ENCODE results near the gene NAXD.
A peak's percentile ranks its signal among the peaks of the same experiment; 100 is the strongest.

The NAXD gene

GRCh38 chr13:110676595-110677587 is 61.5 kb downstream of the NAXD start:
- Histone ChIP-seq H3K27me3 (replicated peaks; ENCODE audit: insufficient read depth, low read length) (no peaks in the 10 kb centered on the region), H3K4me1 (ENCODE audit: low read length) (0 out of 2 replicates have a peak, but pooled peaks cover 5% of the 10 kb centered on the region), H3F3A (ENCODE audit: insufficient read depth, low read length) (peaks cover 4% of the 10 kb centered on the region; the same call in 1 of the 2 replicates), H3K4me3 (ENCODE audit: low read length) (0 out of 2 replicates have a peak overlapping the region, but pooled peaks have one; percentile 8), H3K36me3 (replicated peaks; ENCODE audit: insufficient read depth, low read length) (no peaks in the 10 kb centered on the region), H3K9ac (ENCODE audit: low read length) (peak overlapping the region; percentile 35; the same call in 1 of the 2 replicates), H3K4me2 (ENCODE audit: low read depth, low read length) (peak overlapping the region; percentile 32; the same call in 1 of the 2 replicates), H3K9me3 (replicated peaks; ENCODE audit: insufficient read depth, low read length) (no peaks in the 10 kb centered on the region), H3K9me2 (replicated peaks; ENCODE audit: insufficient read depth, low read length) (no peaks in the 10 kb centered on the region), H3K79me2 (ENCODE audit: low read length) (no peaks in the 10 kb centered on the region), H4K20me1 (ENCODE audit: insufficient read depth, low read length) (no peaks in the 10 kb centered on the region), H3K27ac (ENCODE audit: low read length) (peak overlapping the region; percentile 86), H2AFZ (ENCODE audit: low read length) (no peak overlapping the region)
- TF ChIP-seq CTCF (IDR thresholded peaks at IDR 0.05; ENCODE audit: low read length) (no peak), EZH2 (optimal IDR thresholded peaks at IDR 0.05; ENCODE audit: low read depth, low read length) (no peak), EZH2phosphoT487 (IDR thresholded peaks at IDR 0.05; ENCODE audit: low read length) (no peak)
- DNase-seq = peak; percentile 19

GRCh38 chr13:110677731-110678545 is 62.6 kb downstream of the NAXD start:
- peaks cover 4% of the 10 kb centered on the region; the same call in 1 of the 2 replicates for H3F3A ChIP-seq (ENCODE audit: insufficient read depth, low read length)
- H3K4me1 ChIP-seq (ENCODE audit: low read length) = 0 out of 2 replicates have a peak, but pooled peaks cover 5% of the 10 kb centered on the region
- H3K36me3 ChIP-seq (replicated peaks; ENCODE audit: insufficient read depth, low read length) = no peaks in the 10 kb centered on the region
- no peaks in the 10 kb centered on the region for H3K79me2 ChIP-seq (ENCODE audit: low read length)
- no peak for DNase-seq
- TF ChIP-seq EZH2phosphoT487 (IDR thresholded peaks at IDR 0.05; ENCODE audit: low read length) (no peak), CTCF (IDR thresholded peaks at IDR 0.05; ENCODE audit: low read length) (no peak), EZH2 (optimal IDR thresholded peaks at IDR 0.05; ENCODE audit: low read depth, low read length) (no peak)
- H3K4me2 ChIP-seq (ENCODE audit: low read depth, low read length) = no peak overlapping the region
- no peaks in the 10 kb centered on the region for H3K27me3 ChIP-seq (replicated peaks; ENCODE audit: insufficient read depth, low read length)
- no peak overlapping the region for H3K4me3 ChIP-seq (ENCODE audit: low read length)
- H3K9me2 ChIP-seq (replicated peaks; ENCODE audit: insufficient read depth, low read length) = no peaks in the 10 kb centered on the region
- H3K9ac ChIP-seq (ENCODE audit: low read length) = no peak overlapping the region
- no peaks in the 10 kb centered on the region for H3K9me3 ChIP-seq (replicated peaks; ENCODE audit: insufficient read depth, low read length)
- no peaks in the 10 kb centered on the region for H4K20me1 ChIP-seq (ENCODE audit: insufficient read depth, low read length)
- no peak overlapping the region for H3K27ac ChIP-seq (ENCODE audit: low read length)
- no peak overlapping the region for H2AFZ ChIP-seq (ENCODE audit: low read length)

GRCh38 chr13:110680852-110681251 is 65.5 kb downstream of the NAXD start:
- no peaks in the 10 kb centered on the region for H3K9me3 ChIP-seq (replicated peaks; ENCODE audit: insufficient read depth, low read length)
- peak; percentile 41 for DNase-seq

More at GRCh38 chr13:110680852-110681251, 65.5 kb downstream of the NAXD start:
- 0 out of 2 replicates have a peak, but pooled peaks cover 5% of the 10 kb centered on the region for H3K4me1 ChIP-seq (ENCODE audit: low read length)
- no peaks in the 10 kb centered on the region for H4K20me1 ChIP-seq (ENCODE audit: insufficient read depth, low read length)
- TF ChIP-seq CTCF (IDR thresholded peaks at IDR 0.05; ENCODE audit: low read length) (peak; percentile 30), EZH2 (optimal IDR thresholded peaks at IDR 0.05; ENCODE audit: low read depth, low read length) (no peak)
- no peaks in the 10 kb centered on the region for H3K27me3 ChIP-seq (replicated peaks; ENCODE audit: insufficient read depth, low read length)
- no peak overlapping the region for H2AFZ ChIP-seq (ENCODE audit: low read length)
- no peak overlapping the region for H3K9ac ChIP-seq (ENCODE audit: low read length)
- H3K4me2 ChIP-seq (ENCODE audit: low read depth, low read length) = no peak overlapping the region
- H3K27ac ChIP-seq (ENCODE audit: low read length) = no peak overlapping the region
- H3K9me2 ChIP-seq (replicated peaks; ENCODE audit: insufficient read depth, low read length) = no peaks in the 10 kb centered on the region
- no peaks in the 10 kb centered on the region for H3K36me3 ChIP-seq (replicated peaks; ENCODE audit: insufficient read depth, low read length)
- H3K4me3 ChIP-seq (ENCODE audit: low read length) = no peak overlapping the region
- no peaks in the 10 kb centered on the region for H3K79me2 ChIP-seq (ENCODE audit: low read length)
- peaks cover 4% of the 10 kb centered on the region; the same call in 1 of the 2 replicates for H3F3A ChIP-seq (ENCODE audit: insufficient read depth, low read length)
